Testis (tissue), 3 donors: ENCODE measurements around the gene XRCC4. TPM values are rescaled to one million over a fixed set of nuclear protein-coding genes. Genes with fewer than 3 reads are reported as not detected.

Source experiments
- DNase-seq: peaks from one replicate; pipeline ENCODE4 v3.0.0-alpha.2; 2019
- H3K27ac ChIP-seq, 2 donors: fragments of 200-600 bp; sonication (generic); one replicate each; pipeline ENCODE4 v1.5.1; 2019
- H3K27me3 ChIP-seq: fragments of 200-600 bp; sonication (generic); one replicate; pipeline ENCODE4 v1.5.1; 2019
- H3K36me3 ChIP-seq: fragments of 200-600 bp; sonication (generic); one replicate; pipeline ENCODE4 v1.5.1; 2017; ENCODE audit warnings: low read depth; ENCODE audit errors: missing control alignments
- H3K4me1 ChIP-seq: fragments of 200-600 bp; sonication (generic); one replicate; pipeline ENCODE4 v1.5.1; 2019
- H3K4me3 ChIP-seq, 2 donors: fragments of 200-600 bp; sonication (generic); one replicate each; pipeline ENCODE4 v1.5.1; 2017 to 2019
- H3K9me3 ChIP-seq: fragments of 200-600 bp; sonication (generic); one replicate; pipeline ENCODE4 v1.5.1; 2017
- CTCF ChIP-seq, 3 experiments: fragments of 450-650 bp in 2 of 3; fragments of 200-600 bp in 1 of 3; sonication (generic) in 1 of 3; IDR thresholded peaks; one replicate each; pipeline ENCODE4 v1.5.1; 2016 to 2019; ENCODE audit warnings: antibody characterized with exemption in 3 of 3, mild to moderate bottlenecking in 2 of 3, moderate library complexity in 1 of 3
- POLR2A ChIP-seq: fragments of 450-650 bp; IDR thresholded peaks from one replicate; pipeline ENCODE4 v1.6.1; 2017; ENCODE audit warnings: antibody characterized with exemption, mild to moderate bottlenecking, moderate library complexity
- WGBS, 2 donors: methylation state at CpG; one replicate each; pipeline ENCODE4 v1.1.5; 2018; 5-methylcytosine and 5-hydroxymethylcytosine counted together
- intact Hi-C: fragments of 100-400 bp; cut with DNase I; formaldehyde crosslinking; loops from one replicate; pipeline ENCODE4 v1.15.1; 2023; ENCODE audit warnings: low total_unique reads
- polyA plus RNA-seq: library from polyadenylated mRNA; stranded (reverse); fragments of 350-450 nt; fragmentation: Illumina TruSeq; extraction: RNeasy Lipid Tissue Mini Kit (QIAGEN cat#74804); gene quantifications from one replicate; pipeline ENCODE4 v1.2.3, GENCODE V29; 2014; ENCODE audit warnings: low read depth, low replicate concordance; ENCODE audit not compliant: insufficient read depth
- total RNA-seq, 2 donors: library from RNA; depleted of rRNA; stranded (reverse); fragments of >200 nt; gene quantifications; one replicate each; pipeline ENCODE4 v1.2.3, GENCODE V29; 2016

XRCC4 gene
- total and polyA plus RNA-seq, 3 donors from 2014 or later, result 14.2 to 23.3 (median 17.1) TPM

GRCh38 chr5:83376461-83376860, 299.1 kb downstream of the XRCC4 start:
- intact Hi-C loops, result no loop called here
- no peak for DNase-seq
- 91 to 96% methylated on average over 2 of the region's 2 CpGs for WGBS, 2 donors
- Histone ChIP-seq H3K4me3 (no peak overlapping the region), H3K27ac (no peak overlapping the region), H3K36me3 (no peaks in the 10 kb centered on the region), H3K9me3 (no peaks in the 10 kb centered on the region), H3K4me1 (no peaks in the 10 kb centered on the region), H3K27me3 (no peaks in the 10 kb centered on the region)
- no peak for TF ChIP-seq CTCF (IDR thresholded peaks at IDR 0.05)

GRCh38 chr5:83377131-83377865, 300.0 kb downstream of the XRCC4 start:
- Histone ChIP-seq H3K27ac (no peak overlapping the region), H3K36me3 (no peaks in the 10 kb centered on the region), H3K27me3 (no peaks in the 10 kb centered on the region), H3K4me3 (no peak overlapping the region), H3K9me3 (no peaks in the 10 kb centered on the region), H3K4me1 (no peaks in the 10 kb centered on the region)
- 67 to 89% methylated on average over 3 of the region's 3 CpGs for WGBS, 2 donors
- TF ChIP-seq POLR2A (no peak), CTCF (IDR thresholded peaks at IDR 0.05) (no peak)
- no peak for DNase-seq
- intact Hi-C loops, result no loop called here

- intact Hi-C loops, result no loop called here
- DNase-seq, result no peak
- TF ChIP-seq POLR2A (no peak), CTCF (IDR thresholded peaks at IDR 0.05) (no peak)
- 77 to 80% methylated on average over 7 of the region's 7 CpGs for WGBS, 2 donors
- Histone ChIP-seq H3K9me3 (no peaks in the 10 kb centered on the region), H3K27ac (no peak overlapping the region), H3K36me3 (no peaks in the 10 kb centered on the region), H3K4me1 (no peaks in the 10 kb centered on the region), H3K4me3 (no peak overlapping the region), H3K27me3 (no peaks in the 10 kb centered on the region)
Measured at GRCh38 chr5:83378624-83379289, 301.4 kb downstream of the XRCC4 start.

GRCh38 chr5:83385812-83386211, 308.5 kb downstream of the XRCC4 start:
- WGBS, 2 donors, result 83 to 90% methylated on average over 4 of the region's 4 CpGs
- Histone ChIP-seq H3K36me3 (no peaks in the 10 kb centered on the region), H3K27me3 (no peaks in the 10 kb centered on the region), H3K9me3 (no peaks in the 10 kb centered on the region), H3K4me3 (no peak overlapping the region), H3K4me1 (no peaks in the 10 kb centered on the region), H3K27ac (no peak overlapping the region)
- intact Hi-C loops, result no loop called here
- DNase-seq, result no peak
- no peak for TF ChIP-seq CTCF (IDR thresholded peaks at IDR 0.05)
- TF ChIP-seq POLR2A, result no peak
